SK-N-SH (cell line): ENCODE measurements around the gene CCDC192. TPM values are rescaled to one million over a fixed set of nuclear protein-coding genes. Genes with fewer than 3 reads are reported as not detected.
A peak's percentile ranks its signal among the peaks of the same experiment; 100 is the strongest.

Experiments
- CTCF ChIA-PET: fragments of 300-600, 350-600 bp; formaldehyde crosslinking; extraction: SDS; loops from one replicate; lab custom pipeline; 2021; lab: Yijun Ruan, JAX
- POLR2A ChIA-PET: fragments of 350-600 bp; sonication (Branson Sonifier 250); formaldehyde crosslinking; extraction: SDS; loops from one replicate; lab custom pipeline; 2020; ENCODE audit warnings: antibody characterized with exemption, inconsistent platforms; lab: Yijun Ruan, JAX
- DNase-seq: peaks from one replicate; pipeline ENCODE4 v3.0.0; 2012
- H2AFZ ChIP-seq: fragments of 200-600 bp; sonication (generic); 2 replicates; pipeline ENCODE4 v1.8.1; 2016; ENCODE audit warnings: antibody characterized with exemption, mild to moderate bottlenecking, low read depth
- H3F3A ChIP-seq: fragments of 200-600 bp; sonication (generic); replicated peaks from 2 replicates; pipeline ENCODE3; 2016; ENCODE audit warnings: antibody characterized with exemption, mild to moderate bottlenecking; ENCODE audit not compliant: insufficient read depth
- H3K27ac ChIP-seq, 2 experiments: fragments of 200-500 bp in 1 of 2; fragments of 200-600 bp in 1 of 2; sonication (Bioruptor generic) in 1 of 2; sonication (generic), shearing (Covaris generic) in 1 of 2; 2 replicates each; pipeline versions ENCODE4 v1.5.1 to v1.6.1; 2014 to 2016; ENCODE audit warnings: low read depth in 2 of 2, inconsistent platforms in 1 of 2, low read length in 1 of 2, mild to moderate bottlenecking in 1 of 2, mixed read lengths in 1 of 2
- H3K27me3 ChIP-seq: fragments of 200-600 bp; sonication (generic), shearing (Covaris generic); 2 replicates; pipeline ENCODE4 v1.6.1; 2016; ENCODE audit warnings: mixed run types; ENCODE audit not compliant: insufficient read depth
- H3K36me3 ChIP-seq, 2 experiments: fragments of 200-500 bp in 1 of 2; fragments of 200-600 bp in 1 of 2; sonication (Bioruptor generic) in 1 of 2; sonication (generic) in 1 of 2; replicated peaks in 1 of 2; 2 replicates each; pipeline versions ENCODE3 to v1.5.1; 2014 to 2016; ENCODE audit warnings: low read length in 1 of 2, mild to moderate bottlenecking in 1 of 2; ENCODE audit not compliant: insufficient read depth in 2 of 2, control insufficient read depth in 1 of 2
- H3K4me1 ChIP-seq, 2 experiments: fragments of 200-500 bp in 1 of 2; fragments of 200-600 bp in 1 of 2; sonication (Bioruptor generic) in 1 of 2; sonication (generic), shearing (Covaris generic) in 1 of 2; 2 replicates each; pipeline versions ENCODE4 v1.5.1 to v1.6.1; 2014 to 2016; ENCODE audit warnings: low read depth in 1 of 2, low read length in 1 of 2, mixed run types in 1 of 2; ENCODE audit not compliant: insufficient read depth in 2 of 2, control insufficient read depth in 1 of 2
- H3K4me2 ChIP-seq: fragments of 200-600 bp; sonication (generic), shearing (Covaris generic); 2 replicates; pipeline ENCODE4 v1.6.1; 2017; ENCODE audit warnings: mixed run types
- H3K4me3 ChIP-seq, 2 experiments: fragments of 200-500 bp in 1 of 2; fragments of 200-600 bp in 1 of 2; sonication (Bioruptor generic) in 1 of 2; sonication (generic), shearing (Covaris generic) in 1 of 2; 2 replicates each; pipeline versions ENCODE4 v1.5.1 to v1.8.1; 2014 to 2016; ENCODE audit warnings: low read depth in 2 of 2, inconsistent platforms in 1 of 2, low read length in 1 of 2, mild to moderate bottlenecking in 1 of 2, mixed read lengths in 1 of 2, moderate library complexity in 1 of 2
- H3K79me2 ChIP-seq: fragments of 200-600 bp; sonication (generic); 2 replicates; pipeline ENCODE4 v1.8.1; 2017; ENCODE audit warnings: mild to moderate bottlenecking; ENCODE audit not compliant: insufficient read depth
- H3K9ac ChIP-seq: fragments of 200-600 bp; sonication (generic); 2 replicates; pipeline ENCODE4 v1.6.1; 2017; ENCODE audit warnings: mixed run types
- H3K9me2 ChIP-seq: fragments of 200-600 bp; sonication (generic); 2 replicates; pipeline ENCODE4 v1.6.1; 2017; ENCODE audit warnings: mixed run types
- H3K9me3 ChIP-seq: fragments of 200-600 bp; sonication (generic); 2 replicates; pipeline ENCODE4 v1.6.1; 2017; ENCODE audit warnings: mixed run types, mild to moderate bottlenecking, moderate library complexity
- H4K20me1 ChIP-seq: fragments of 200-600 bp; sonication (generic); 2 replicates; pipeline ENCODE4 v1.6.1; 2017; ENCODE audit warnings: mild to moderate bottlenecking, mixed run types; ENCODE audit not compliant: insufficient read depth
- EP300 ChIP-seq, 2 experiments: IDR thresholded peaks; 2 replicates each; pipeline versions ENCODE4 v1.4.0 to v1.6.1; 2012; ENCODE audit warnings: borderline replicate concordance in 1 of 2, low read depth in 1 of 2, low read length in 1 of 2
- GABPA ChIP-seq: IDR thresholded peaks from 2 replicates; pipeline ENCODE4 v1.4.0; 2012; ENCODE audit warnings: low read depth, mild to moderate bottlenecking
- NFIC ChIP-seq: IDR thresholded peaks from 2 replicates; pipeline ENCODE4 v1.4.0; 2012; ENCODE audit warnings: borderline replicate concordance
- NRF1 ChIP-seq: IDR thresholded peaks from 2 replicates; pipeline ENCODE4 v1.6.1; 2012; ENCODE audit warnings: low read depth, mild to moderate bottlenecking, low read length
- RAD21 ChIP-seq: IDR thresholded peaks from 2 replicates; pipeline ENCODE4 v1.6.1; 2012; ENCODE audit warnings: mild to moderate bottlenecking, low read length
- RCOR1 ChIP-seq: fragments of 150-350 bp; IDR thresholded peaks from 2 replicates; pipeline ENCODE4 v1.6.1; 2017; ENCODE audit warnings: antibody characterized with exemption, low read length
- SMC3 ChIP-seq: IDR thresholded peaks from 2 replicates; pipeline ENCODE4 v1.6.1; 2012; ENCODE audit warnings: low read depth, low read length, improper control_type of control experiment
- TCF12 ChIP-seq: IDR thresholded peaks from 2 replicates; pipeline ENCODE4 v1.4.0; 2012
- TEAD4 ChIP-seq: IDR thresholded peaks from 2 replicates; pipeline ENCODE4 v1.4.0; 2012; ENCODE audit warnings: mild to moderate bottlenecking, borderline replicate concordance; ENCODE audit not compliant: insufficient read depth
- WGBS: methylation state at CpG from one replicate; pipeline ENCODE4 v1.1.6; 2017; ENCODE audit warnings: low lambda C conversion rate; 5-methylcytosine and 5-hydroxymethylcytosine counted together
- polyA plus RNA-seq, 3 experiments: library from polyadenylated mRNA; depleted of rRNA; stranded (reverse); fragments of >200 nt; gene quantifications; 2 replicates each; pipeline ENCODE4 v1.2.3, GENCODE V29; 2012
- TF ChIP-seq, protein P1 (sequence below): fragments of 200-600 bp; sonication (generic); IDR thresholded peaks from 2 replicates; pipeline ENCODE4 v1.6.1; 2017; ENCODE audit warnings: antibody characterized with exemption, mild to moderate bottlenecking, moderate library complexity

CCDC192 gene
- polyA plus RNA-seq, 1 of the 3 experiments (the other 2 are of a cell fraction), result not detected

GRCh38 chr5:127875235-127876021 lies 172.2 kb downstream of the CCDC192 start (continued):
- peak; percentile 26; the same call in 1 of the 2 replicates for TF ChIP-seq TCF12
- peak; percentile 41 for TF ChIP-seq SMC3
- TF ChIP-seq, all 33 proteins: peak for 6

- Histone ChIP-seq H3K9ac (no peak overlapping the region), H3K9me2 (no peaks in the 10 kb centered on the region), H3K4me1 (peaks cover 0 to 5% of the 10 kb centered on the region in 2 experiments; a peak in 2 of 4 replicates), H3K36me3 (no peaks in the 10 kb centered on the region), H3K27ac (no peak overlapping the region), H4K20me1 (no peaks in the 10 kb centered on the region), H3K79me2 (no peaks in the 10 kb centered on the region), H3F3A (no peaks in the 10 kb centered on the region), H3K9me3 (no peaks in the 10 kb centered on the region), H3K4me3 (no peak overlapping the region), H3K27me3 (no peaks in the 10 kb centered on the region), H2AFZ (no peak overlapping the region), H3K4me2 (no peak overlapping the region)
- WGBS, result 77% methylated on average over 3 of the region's 3 CpGs
- POLR2A ChIA-PET, result interaction anchor here (0.7 to 0.8 kb wide), 2 partner anchors 206 to 325 kb away, joined by 3 read pairs; no protein-coding TSS in a partner anchor
- CTCF ChIA-PET, result interaction anchor here (0.7 to 6.2 kb wide), 17 partner anchors 9 to 336 kb away, joined by 3 to 67 read pairs (median 4); partner anchors contain the start of gene SLC12A2
- no peak for TF ChIP-seq RCOR1
- no peak for TF ChIP-seq EP300 (IDR thresholded peaks at IDR 0.05; ENCODE audit: borderline replicate concordance in 1 of 2, low read depth in 1 of 2, low read length in 1 of 2)
- no peak for TF ChIP-seq NRF1
- no peak for TF ChIP-seq GABPA
- no peak for TF ChIP-seq NFIC
- DNase-seq, result no peak
These were observed 173.2 kb downstream of the CCDC192 start for GRCh38 chr5:127876384-127876783.

DNA sequence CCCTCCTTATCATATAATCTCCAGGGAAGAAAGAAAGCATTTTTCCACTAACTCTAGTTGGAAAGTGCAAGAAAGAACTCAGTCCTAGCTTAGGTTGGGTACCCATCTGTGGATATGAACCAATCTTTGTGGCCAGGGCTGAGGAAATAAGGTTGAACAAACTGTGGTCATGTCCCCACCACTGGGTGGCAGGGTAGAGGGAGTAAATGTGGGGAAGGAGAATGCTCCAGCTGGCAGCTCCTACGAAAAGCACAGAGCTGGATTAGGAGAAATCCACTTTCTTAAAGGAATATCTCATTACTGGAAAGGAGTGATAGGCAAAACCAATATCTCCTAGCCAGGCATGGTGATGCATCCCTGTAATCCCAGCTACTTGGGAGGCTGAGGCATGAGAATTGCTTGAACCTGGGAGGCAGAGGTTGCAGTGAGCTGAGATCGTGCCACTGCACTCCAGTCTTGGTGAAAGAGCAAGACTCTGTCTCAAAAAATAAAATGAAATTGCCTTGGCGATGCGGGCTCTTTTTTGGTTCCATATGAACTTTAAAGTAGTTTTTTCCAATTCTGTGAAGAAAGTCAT lies 175.1 kb downstream of the CCDC192 start:
- CTCF ChIA-PET, result interaction anchor here (0.7 to 3.6 kb wide), 14 partner anchors 8 to 334 kb away, joined by 3 to 16 read pairs (median 3); partner anchors contain the start of gene SLC12A2
- Histone ChIP-seq H3K4me3 (no peak overlapping the region; a peak in 1 of 4 replicates), H3K4me1 (peaks cover 0 to 5% of the 10 kb centered on the region in 2 experiments; a peak in 2 of 4 replicates), H3K9me2 (no peaks in the 10 kb centered on the region), H3K27ac (no peak overlapping the region), H3F3A (no peaks in the 10 kb centered on the region), H3K9ac (no peak overlapping the region), H3K27me3 (no peaks in the 10 kb centered on the region), H3K4me2 (no peak overlapping the region), H3K79me2 (no peaks in the 10 kb centered on the region), H3K9me3 (no peaks in the 10 kb centered on the region), H3K36me3 (no peaks in the 10 kb centered on the region), H4K20me1 (no peaks in the 10 kb centered on the region), H2AFZ (no peak overlapping the region)
- 74% methylated on average over 4 of the region's 4 CpGs for WGBS
- peak; percentile 12 for DNase-seq
- peak; percentile 53 for TF ChIP-seq RAD21
- no peak for TF ChIP-seq TEAD4
- TF ChIP-seq, protein P1, sequence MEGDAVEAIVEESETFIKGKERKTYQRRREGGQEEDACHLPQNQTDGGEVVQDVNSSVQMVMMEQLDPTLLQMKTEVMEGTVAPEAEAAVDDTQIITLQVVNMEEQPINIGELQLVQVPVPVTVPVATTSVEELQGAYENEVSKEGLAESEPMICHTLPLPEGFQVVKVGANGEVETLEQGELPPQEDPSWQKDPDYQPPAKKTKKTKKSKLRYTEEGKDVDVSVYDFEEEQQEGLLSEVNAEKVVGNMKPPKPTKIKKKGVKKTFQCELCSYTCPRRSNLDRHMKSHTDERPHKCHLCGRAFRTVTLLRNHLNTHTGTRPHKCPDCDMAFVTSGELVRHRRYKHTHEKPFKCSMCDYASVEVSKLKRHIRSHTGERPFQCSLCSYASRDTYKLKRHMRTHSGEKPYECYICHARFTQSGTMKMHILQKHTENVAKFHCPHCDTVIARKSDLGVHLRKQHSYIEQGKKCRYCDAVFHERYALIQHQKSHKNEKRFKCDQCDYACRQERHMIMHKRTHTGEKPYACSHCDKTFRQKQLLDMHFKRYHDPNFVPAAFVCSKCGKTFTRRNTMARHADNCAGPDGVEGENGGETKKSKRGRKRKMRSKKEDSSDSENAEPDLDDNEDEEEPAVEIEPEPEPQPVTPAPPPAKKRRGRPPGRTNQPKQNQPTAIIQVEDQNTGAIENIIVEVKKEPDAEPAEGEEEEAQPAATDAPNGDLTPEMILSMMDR, result peak; percentile 48
- TF ChIP-seq SMC3, result peak; percentile 67
- POLR2A ChIA-PET, result no interaction called here
